Neural cell (in vitro differentiated cells): Measurements from ENCODE around the gene RNF223.

Source experiments
- CTCF ChIP-seq: fragments of 450-650 bp; IDR thresholded peaks from 2 replicates; pipeline ENCODE4 v1.5.1; 2014; ENCODE audit warnings: antibody characterized with exemption, mild to moderate bottlenecking, moderate library complexity; ENCODE audit not compliant: poor library complexity, severe bottlenecking
- EZH2 ChIP-seq: fragments of 200-600, 300-800 bp; shearing (Covaris generic), sonication (generic); IDR thresholded peaks from 2 replicates; pipeline ENCODE4 v1.6.1; 2014; ENCODE audit warnings: antibody characterized with exemption, low read length, borderline replicate concordance, mild to moderate bottlenecking; ENCODE audit not compliant: insufficient read depth, poor library complexity, severe bottlenecking
- POLR2AphosphoS5 ChIP-seq: IDR thresholded peaks from 2 replicates; pipeline ENCODE4 v1.6.1; 2012
- RAD21 ChIP-seq: fragments of 450-650 bp; conservative IDR thresholded peaks from 2 replicates; pipeline ENCODE4 v1.6.1; 2014; ENCODE audit warnings: antibody characterized with exemption, mild to moderate bottlenecking, moderate library complexity
- REST ChIP-seq: IDR thresholded peaks from 2 replicates; pipeline ENCODE4 v1.6.1; 2012; ENCODE audit warnings: borderline replicate concordance
- TAF1 ChIP-seq: IDR thresholded peaks from 2 replicates; pipeline ENCODE4 v1.6.1; 2012; ENCODE audit warnings: low read depth

GRCh38 chr1:1118011-1118875 is 44.1 kb upstream of the RNF223 start:
- TF ChIP-seq CTCF: no peak
- TF ChIP-seq EZH2: no peak
- TF ChIP-seq POLR2AphosphoS5: no peak
- TF ChIP-seq RAD21: no peak
- no peak for TF ChIP-seq TAF1
- TF ChIP-seq REST: no peak
